Right lung (tissue), 5 donors: Measurements from ENCODE around the gene CAB39. TPM values are rescaled to one million over a fixed set of nuclear protein-coding genes. Genes with fewer than 3 reads are reported as not detected.
A peak's percentile ranks its signal among the peaks of the same experiment; 100 is the strongest.
"Not testable (repeated sequence)": the region's sequence is repeated elsewhere in the genome, so short reads cannot be mapped to it uniquely, and the experiment has no call there.

Experiments used
- DNase-seq, 2 donors: peaks; one replicate each; pipeline ENCODE4 v3.0.0-alpha.2; 2013
- polyA plus RNA-seq, 5 donors: library from polyadenylated mRNA; unstranded; fragments of 120-200 nt; gene quantifications; one replicate each; pipeline versions ENCODE4 v1.2.1 to v1.2.3, GENCODE V29; 2013; ENCODE audit warnings: inconsistent platforms in 1 of 5, low replicate concordance in 1 of 5; ENCODE audit not compliant: insufficient read length in 5 of 5, insufficient read depth in 1 of 5

CAB39 gene
- polyA plus RNA-seq, 5 donors, result 48.6 to 68.0 (median 61.6) TPM

DNA sequence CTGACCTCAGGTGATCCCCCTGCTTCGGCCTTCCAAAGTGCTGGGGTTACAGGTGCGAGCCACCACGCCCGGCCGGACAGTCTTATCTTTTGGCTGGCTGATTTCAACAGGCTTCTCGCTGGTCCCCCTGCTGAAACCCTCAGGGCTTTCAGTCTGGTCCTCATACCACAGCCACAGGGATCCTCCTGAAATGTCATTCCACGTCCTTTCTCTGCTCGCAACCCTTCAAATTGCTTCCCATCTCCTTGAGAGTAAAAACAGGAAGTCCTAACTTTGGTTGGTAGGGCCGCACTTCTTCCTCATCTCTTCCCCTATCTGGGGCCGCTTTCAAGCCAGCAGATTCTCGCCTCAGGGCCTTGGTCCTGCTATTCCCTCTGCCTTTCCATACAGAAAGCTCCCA, 1.4 kb upstream of the CAB39 start:
- DNase-seq, result no peak

DNA sequence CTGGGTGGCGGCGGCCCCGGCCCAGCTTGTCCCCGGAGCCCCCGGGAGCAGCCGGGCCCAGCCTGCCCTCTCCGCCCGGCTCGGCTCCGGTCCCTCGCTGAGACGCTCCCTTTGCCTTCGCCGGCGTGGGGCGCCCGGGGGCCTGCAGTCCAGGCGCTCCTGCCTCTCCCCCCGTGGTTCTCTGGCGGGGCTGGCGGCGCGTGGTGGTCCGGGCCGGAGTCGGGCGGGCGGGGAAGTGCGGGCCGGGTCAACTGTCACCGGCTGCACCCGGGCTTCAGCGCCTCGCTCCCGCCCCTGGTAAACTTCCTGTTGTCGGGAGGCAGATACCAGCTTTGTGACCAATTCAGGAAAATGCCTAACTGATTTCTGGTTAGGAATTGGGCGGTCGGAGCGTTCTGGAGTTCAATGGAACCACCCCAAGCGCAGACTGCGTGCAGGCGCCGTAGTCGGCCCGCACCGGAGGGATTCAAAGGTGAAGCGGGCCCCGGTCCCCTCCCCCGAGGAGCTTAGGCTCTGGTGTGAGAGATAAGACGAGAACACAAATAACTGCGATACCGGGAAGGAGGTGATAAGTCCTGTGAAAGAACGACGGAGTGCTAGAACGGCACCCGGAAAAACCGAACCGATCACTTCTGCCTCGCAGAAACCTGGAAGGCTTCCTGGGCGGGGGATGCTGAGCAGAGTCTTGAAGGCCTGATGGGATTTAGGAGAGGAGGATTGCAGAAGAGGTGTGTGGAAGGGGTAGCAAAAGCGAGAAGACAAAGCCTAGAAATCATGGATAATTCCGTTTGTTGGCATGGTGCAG, 891 bp downstream of the CAB39 start:
- no peak for DNase-seq

DNA sequence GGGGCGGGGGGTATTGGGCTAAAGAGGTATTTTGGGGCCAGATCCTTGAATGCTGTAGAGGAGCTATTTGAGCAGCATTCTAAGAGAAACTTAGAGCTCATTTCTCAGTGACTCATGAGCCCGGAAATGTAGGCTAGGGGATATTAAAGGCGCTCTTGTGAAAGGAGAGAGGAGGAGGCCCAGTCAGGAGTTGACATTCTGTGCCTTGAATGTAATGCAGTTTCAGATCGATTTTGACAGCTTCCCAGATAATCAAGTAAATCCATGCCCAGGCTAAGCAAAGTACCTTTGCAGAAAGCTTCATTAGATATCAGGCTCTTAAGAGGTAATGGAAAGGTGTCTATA, 1.5 kb downstream of the CAB39 start:
- no peak for DNase-seq

DNA sequence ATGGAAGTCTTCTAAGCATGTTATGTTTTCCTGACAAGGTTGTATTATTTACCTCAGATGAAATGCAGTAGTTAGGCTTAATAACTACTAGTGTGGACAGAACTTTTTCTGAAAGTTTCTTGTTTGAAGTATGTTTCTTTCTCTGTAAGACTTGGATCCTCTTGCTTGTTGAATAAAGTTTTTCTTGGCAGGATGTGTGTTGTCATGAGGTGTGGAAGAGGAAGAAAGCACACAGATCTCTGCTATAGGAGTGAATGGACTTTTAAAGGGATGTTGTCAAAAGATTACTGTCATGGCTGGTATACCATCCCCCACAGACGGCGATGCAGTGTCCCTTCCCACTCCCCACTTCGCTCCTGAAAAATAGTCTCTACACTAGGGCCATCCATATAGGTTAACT, 2.6 kb downstream of the CAB39 start:
- no peak for DNase-seq

DNA sequence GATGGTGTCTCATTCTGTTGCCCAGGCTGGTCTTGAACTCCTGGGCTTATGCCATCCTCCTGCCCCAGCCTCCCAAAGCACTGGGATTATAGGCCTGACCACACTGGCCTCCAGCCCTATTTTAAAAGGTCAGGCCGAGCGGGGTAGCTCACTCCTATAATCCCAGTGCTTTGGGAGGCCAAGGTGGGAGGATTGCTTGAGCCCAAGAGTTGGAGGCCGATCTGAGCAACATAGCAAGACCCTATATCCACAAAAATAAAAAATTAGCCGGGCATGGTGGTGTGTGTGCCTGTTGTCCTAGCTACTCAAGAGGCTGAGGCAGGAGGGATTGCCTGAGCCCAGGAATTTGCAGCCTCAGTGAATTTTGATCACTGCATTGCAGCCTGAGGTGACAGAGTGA, 3.9 kb downstream of the CAB39 start:
- DNase-seq, result no peak

DNA sequence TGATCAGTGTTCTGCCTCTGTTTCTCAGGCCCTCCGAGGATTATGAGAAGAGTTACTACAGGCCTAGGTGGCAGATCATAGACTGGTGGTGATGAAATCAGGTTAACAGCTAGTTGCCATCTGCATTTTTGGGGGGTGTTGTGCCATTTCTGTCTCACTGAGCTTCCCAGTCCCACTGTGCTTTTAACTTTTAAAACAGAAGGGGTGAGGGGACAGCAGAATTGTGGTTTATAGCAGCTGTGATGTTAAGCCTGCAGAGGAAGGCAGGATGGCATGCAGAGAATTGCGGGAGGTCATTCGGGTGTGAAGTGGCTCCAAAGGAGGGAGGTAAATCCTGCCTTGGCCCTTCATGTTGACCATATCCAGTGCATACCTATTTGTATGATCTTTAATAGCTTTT, 5.0 kb downstream of the CAB39 start:
- no peak for DNase-seq

DNA sequence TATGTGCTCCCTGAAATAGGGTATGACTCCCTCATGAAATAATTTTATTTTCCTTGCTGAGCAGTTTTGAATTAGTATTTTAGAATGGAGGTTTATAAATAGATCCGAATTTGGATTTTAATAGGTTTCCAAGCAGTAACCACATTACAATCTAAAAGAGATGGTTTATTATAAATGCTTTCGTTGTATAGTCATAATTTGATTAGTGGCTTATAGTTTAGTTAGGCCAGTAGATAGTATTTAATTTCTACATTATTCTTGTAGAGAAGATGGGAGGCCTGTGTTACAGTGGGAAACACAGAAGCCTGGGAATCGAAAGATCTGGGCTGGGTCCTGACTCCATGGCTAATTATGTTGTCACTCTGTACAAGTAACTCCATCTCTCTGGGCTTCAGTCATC, 6.7 kb downstream of the CAB39 start:
- DNase-seq, result no peak

DNA sequence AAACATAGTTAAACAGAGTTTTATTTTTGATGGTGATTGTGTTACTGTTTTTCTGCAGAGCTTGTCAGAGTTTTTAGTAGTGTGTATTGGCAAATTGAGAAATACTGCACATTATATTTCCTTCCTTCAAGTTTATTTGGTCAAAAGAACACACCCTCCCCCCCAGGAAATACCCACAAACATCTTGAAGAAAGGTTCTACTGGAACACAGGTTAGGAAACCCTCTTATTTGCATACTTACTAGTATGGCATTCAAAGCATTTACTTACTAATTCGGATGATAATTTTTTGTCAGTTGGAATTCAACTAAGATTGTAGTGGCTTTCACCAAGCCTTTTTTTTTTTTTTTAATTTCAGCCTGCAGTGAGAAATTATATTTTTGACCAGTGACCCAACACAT, 9.1 kb downstream of the CAB39 start:
- no peak for DNase-seq

DNA sequence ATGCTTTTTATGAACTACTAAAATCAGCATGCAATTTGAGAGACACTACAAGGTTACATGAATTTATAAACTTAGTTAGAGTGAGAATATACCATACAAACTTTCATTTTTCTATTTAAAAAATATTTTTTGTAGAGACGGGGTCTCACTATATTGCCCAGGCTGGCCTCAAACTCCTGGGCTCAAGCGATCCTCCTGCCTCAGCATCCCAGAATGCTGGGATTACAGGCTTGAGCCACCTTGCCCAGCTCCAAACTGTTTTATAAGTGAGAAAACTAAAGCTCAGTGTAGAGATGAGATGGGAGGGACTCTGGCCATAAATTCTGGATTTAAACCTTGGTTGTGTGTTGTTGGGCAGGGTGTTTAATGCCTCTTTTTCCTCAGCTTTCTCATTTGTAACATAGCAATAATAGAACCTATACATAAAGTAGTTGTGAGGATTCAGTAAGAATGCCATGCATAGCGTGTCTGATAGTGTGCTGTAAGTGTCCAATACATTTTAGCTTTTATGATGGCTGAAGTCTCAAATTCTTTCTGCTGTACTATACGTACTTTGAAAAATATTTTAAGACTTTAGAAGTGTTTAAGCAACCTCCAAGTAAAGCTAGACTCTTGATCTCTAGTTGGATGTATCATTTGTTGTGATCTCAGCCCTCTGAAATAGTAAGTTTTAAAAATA, 9.7 kb downstream of the CAB39 start:
- DNase-seq, result no peak

DNA sequence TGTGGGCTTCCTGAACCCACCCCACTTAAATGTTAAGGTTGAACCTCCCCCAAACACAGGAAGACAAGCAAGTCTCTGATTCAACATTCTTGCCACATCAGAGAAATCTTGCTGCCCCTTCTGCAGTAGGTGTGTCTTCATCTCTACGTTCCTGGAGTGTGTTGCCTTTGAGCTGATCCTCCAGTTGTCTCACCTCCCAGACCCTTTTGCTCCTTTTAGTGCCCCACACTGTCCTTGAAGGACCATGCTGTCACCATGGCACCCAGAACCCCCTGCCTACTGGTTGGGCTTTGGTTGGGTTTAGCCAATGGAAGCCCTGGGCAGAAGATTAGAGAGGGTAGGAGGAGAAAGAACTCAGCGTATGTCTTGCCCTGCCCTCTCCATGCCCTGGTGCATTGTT, 10.7 kb downstream of the CAB39 start:
- DNase-seq, result no peak

DNA sequence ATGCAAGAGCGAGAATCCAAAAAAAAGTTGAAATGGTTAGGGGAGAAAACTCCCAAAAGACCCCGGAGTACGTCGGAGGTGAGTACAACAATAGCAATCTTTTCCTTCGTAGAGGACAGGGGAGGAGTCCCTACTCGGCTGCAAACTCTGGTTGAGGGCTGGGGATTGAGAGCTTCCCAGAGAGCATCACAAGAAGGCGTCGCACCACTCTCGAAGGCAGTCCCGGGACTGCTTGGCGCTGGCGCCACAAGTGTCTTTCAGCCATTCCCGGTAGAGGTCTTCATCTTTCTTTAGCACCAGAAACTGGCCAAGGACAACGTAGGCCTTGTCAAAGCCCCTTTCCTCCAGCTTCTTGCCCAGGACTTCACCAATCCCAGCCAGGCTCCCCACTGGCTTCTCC, 12.3 kb downstream of the CAB39 start:
- DNase-seq, result not testable (repeated sequence)

DNA sequence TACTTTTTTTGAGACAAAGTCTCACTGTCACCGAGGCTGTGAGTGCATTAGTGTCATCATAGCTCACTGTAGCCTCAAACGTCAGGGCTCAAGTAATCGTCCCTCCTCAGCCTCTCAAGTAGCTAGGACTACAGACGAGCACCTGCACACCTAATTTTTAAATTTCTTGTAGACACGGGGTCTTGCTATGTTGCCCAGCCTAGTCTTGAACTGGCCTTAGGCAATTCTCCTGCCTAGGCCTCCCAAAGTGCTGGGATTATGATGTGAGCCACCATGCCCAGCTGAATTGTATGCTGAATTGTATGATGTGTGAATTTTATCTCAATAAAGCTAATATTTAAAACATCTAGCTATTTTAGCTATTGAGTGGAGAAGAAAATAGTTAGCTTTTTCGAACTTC, 18.9 kb downstream of the CAB39 start:
- DNase-seq, result no peak

DNA sequence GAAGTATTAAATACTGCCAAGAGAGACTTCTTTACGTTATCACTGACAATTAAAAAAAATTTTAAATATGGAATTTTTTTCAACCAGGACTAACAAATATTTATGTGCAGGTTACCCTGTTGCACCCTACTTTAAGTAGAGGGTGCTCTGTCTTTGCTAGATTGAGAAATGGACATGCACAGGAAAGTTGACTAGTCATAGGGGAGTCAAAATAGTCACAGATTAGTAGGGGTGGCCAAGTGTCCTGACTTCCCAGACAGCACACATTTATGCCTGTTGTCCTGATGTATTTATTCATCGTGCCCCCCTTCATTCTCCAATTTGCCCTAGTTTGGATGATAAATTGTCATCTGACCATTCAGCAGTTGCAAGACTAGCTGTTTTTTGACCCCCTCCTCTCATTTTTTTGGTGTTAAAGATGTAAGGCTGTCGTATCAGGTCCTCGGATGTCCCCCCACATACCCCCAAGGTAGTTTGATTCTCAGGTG, 20.3 kb downstream of the CAB39 start:
- no peak for DNase-seq

DNA sequence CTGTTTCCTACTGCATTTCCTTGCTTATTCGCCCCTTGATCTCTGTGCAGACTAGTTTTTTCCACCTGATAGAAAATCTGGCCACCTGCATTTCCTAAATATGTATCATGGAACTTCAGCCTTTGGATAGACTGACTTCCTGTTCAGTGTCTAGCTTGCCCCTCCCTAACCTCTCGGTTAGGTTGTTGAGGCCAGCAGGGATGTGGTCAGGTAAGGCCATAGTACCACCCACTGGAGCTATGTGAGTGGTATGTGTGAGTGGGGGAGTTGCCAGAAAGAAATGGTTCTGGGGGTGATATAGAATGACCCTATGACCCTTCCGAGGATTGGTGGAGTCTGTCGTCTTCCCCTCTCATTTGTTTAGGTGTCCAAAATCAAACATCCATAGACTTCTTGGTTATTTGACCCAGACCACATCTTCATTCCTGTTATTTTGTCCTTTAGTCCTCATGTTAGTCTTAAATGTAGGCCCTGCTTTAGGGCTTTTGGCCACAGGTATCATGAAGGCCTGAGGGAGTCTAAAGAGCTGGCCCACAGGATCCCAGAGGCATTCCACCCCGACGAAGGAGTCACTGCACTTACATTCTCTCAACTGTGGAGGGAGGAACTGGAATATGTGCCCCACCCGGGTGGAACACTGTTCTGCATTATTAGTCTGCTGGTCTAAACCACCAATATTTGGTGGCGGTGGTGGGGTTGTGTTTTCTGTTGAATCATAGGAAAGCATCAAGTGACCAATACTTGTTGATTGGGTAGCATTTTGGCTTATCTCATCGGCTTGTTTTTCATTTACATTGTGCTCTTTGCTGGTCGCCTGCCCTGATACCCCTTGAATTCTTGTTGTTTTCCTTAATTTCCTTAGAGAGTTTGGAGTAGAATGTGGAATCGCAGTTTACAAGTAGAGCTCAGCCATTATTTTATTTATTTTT, 21.9 kb downstream of the CAB39 start:
- DNase-seq, result no peak

DNA sequence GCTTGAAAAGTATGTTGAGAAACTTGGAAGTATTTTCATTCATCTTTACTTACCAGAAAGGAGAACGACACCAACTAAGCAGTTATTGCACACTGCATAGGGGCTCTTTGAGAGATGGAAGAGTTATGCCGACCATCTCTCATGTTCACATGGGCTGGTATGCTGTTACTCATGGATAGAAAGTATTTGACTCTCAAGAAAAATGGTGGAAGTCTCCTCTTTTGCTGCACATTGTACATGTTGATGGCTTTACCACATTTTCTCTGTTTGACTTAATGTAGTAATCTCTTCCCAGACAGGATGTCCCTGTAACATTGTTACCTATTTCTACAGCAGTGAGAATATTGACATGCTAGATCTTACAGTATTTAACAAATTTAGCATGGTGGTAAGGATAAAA, 23.2 kb downstream of the CAB39 start:
- no peak for DNase-seq

DNA sequence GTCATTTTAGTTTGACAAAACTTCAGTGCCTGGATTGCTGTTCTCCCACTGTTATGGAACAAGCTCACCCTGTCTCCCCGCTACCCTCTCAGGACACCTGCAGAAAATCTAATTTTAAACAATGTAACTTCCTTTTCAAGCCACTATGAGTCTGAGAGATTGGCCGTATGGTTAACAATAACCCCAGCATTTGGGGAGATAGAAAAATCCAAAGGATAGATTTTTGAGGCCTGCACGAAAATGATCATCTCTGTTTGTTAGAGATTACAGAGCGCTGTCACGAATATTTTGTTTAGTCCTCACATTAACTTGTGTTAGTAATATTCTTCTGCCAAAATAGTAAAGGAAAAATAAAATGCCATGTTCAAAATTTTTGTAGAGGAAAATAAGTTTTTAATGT, 24.7 kb downstream of the CAB39 start:
- DNase-seq, result no peak

DNA sequence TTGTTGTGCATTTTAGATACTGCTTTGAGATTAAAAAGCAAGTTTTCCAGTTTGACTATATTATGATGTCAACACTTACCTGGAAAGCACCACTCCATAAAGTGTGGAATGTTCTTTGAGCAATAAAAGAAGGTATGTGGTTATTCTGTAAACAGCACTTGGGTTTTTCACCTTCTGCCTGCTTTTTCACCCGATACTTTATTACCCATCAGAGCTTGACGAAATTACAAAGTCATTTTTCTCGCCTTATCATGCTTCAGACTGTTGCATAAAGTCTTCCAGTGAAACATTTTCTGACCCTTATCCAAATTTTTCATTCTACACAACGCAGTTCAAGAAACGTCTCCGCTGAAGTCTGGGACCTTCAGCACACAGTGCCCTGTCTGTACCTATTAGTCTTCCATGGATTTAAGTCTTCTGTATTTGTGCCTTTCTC, 25.2 kb downstream of the CAB39 start:
- DNase-seq, result peak in 1 of 2 donors; percentile 27

DNA sequence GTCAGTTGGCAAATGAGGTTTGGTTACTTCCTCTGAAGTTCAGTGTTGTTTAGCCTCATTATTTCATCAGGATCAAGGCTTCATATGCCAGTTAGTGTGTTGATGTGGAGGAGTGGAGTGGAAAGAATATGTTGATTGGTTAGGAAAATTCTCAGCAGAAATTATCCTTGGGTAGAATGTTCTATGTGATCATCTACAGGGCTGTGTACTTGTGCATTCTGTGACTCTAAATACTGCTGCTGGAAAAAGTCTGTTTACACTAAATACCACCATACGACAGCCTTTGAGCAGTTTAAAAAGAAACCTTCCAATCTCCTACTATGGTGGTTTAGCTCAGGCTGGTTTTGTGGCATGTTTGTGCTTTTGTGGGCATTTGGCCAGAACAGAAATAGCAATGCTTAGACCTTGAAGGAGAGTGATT, 25.8 kb downstream of the CAB39 start:
- no peak for DNase-seq

DNA sequence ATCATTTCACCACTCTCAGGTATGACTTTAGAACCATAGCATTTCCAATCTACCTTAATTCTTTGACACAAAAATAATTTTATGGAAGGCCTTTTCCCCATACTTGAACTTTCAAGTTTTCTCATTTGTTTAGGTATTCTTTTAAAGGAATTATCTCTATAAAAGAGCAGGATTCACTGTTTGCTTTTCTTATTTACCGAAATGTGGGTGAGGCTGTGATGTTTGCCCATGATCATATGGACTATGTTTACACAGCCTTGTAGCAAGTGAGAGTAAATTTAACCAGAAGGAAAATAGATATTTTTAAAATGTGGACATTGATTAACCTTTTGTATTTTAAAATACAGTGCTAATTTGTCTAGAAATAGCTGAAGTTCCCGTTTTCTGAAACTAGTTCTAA, 26.3 kb downstream of the CAB39 start:
- no peak for DNase-seq

DNA sequence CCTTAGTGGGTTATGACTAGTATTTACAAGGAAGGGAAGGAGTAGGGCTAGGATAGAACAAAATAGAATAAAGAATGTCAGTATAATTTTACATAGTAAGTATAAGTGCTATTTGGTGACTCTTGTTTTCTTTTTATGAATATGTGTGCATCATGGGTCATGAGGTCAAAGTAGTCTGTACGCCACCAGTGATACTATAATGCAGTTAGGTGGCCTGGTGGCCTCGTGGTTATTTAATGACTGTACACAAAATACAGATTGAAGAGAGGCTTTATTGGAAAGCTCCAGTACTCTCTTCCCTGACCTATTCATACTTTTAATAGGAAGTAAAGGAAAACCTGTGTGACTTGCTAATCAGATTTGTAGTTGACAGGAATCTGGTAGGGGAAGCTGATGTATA, 27.3 kb downstream of the CAB39 start:
- no peak for DNase-seq

DNA sequence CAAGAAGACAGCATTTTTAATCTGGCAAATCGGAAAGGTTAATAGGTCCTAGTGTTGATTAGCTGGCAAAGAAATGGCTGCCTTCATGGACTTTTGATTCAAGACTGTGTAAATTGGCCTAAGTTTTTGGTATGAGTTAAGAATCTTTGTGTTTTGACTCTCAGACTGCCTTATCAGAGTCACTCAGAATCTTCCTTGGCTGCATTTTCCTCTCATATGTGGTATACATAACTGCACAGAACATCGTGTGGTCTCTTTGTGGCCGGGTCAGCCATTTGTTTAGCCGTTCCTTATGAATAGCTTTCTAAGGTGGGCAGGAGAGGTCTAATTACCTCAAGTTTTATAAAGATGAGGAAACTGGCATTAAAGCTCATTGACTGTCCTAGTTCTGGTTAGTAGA, 30.1 kb downstream of the CAB39 start:
- no peak for DNase-seq

DNA sequence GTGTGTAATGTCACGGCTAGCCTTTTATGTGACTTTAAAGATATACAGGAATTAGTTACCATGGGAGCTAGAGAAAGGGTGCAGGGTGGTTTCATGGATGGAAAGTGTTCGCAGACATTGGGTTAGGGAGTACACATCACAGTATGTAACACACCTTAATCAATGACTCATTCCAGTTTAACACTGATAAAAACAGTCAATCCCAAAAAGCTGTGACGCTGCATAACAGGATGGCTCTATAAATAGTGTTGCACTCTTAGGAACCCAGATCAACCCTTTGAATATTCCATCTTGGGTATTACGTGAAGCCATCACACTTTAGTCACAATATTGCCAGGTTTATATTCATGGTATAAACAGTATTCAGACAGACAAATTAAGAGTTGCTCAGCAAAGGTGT, 33.6 kb downstream of the CAB39 start:
- DNase-seq, result no peak
